Breast epithelium (tissue), 4 donors: ENCODE results near the gene ZCCHC9. TPM values are rescaled to one million over a fixed set of nuclear protein-coding genes. Genes with fewer than 3 reads are reported as not detected.

Experiments used
- DNase-seq, 2 donors: peaks; one replicate each; pipeline ENCODE4 v3.0.0-alpha.2; 2019; ENCODE audit warnings: low spot score in 2 of 2
- H3K27ac ChIP-seq, 2 donors: fragments of 200-600 bp; sonication (generic) in 1 of 2; one replicate each; pipeline ENCODE4 v1.5.1; 2016 to 2019; ENCODE audit warnings: mild to moderate bottlenecking in 1 of 2
- H3K27me3 ChIP-seq, 2 donors: fragments of 200-600 bp; sonication (generic) in 1 of 2; one replicate each; pipeline versions ENCODE4 v1.5.1 to v1.6.0; 2017 to 2019; ENCODE audit warnings: control low read depth in 1 of 2, mild to moderate bottlenecking in 1 of 2
- H3K36me3 ChIP-seq: fragments of 200-600 bp; one replicate; pipeline ENCODE4 v1.5.1; 2019
- H3K4me1 ChIP-seq, 2 donors: fragments of 200-600 bp; sonication (generic); one replicate each; pipeline ENCODE4 v1.5.1; 2016 to 2019; ENCODE audit warnings: control low read depth in 1 of 2
- H3K4me3 ChIP-seq, 3 donors: fragments of 200-600 bp; sonication (generic); 1 replicate in 2 of 3; 2 replicates in 1 of 3; pipeline ENCODE4 v1.5.1; 2016 to 2019; ENCODE audit warnings: mild to moderate bottlenecking in 3 of 3, moderate library complexity in 2 of 3
- H3K9me3 ChIP-seq, 2 donors: fragments of 200-600 bp; sonication (generic) in 1 of 2; one replicate each; pipeline ENCODE4 v1.5.1; 2016 to 2019; ENCODE audit warnings: control low read depth in 1 of 2
- POLR2A ChIP-seq: fragments of 450-650 bp; IDR thresholded peaks from one replicate; pipeline ENCODE4 v1.6.1; 2016; ENCODE audit warnings: antibody characterized with exemption, mild to moderate bottlenecking, moderate library complexity
- POLR2AphosphoS5 ChIP-seq, 3 donors: sonication (generic); formaldehyde crosslinking; IDR thresholded peaks; one replicate each; pipeline ENCODE4 v1.6.1; 2017; ENCODE audit warnings: antibody characterized with exemption in 3 of 3
- intact Hi-C: fragments of 100-400 bp; cut with DNase I; formaldehyde crosslinking; loops from one replicate; pipeline ENCODE4 v1.15.1; 2023; ENCODE audit warnings: low total_unique reads
- total RNA-seq, 3 donors: library from RNA; depleted of rRNA; stranded (reverse); fragments of >200 nt; gene quantifications; one replicate each; pipeline ENCODE4 v1.1.0, GENCODE V29; 2016
- TF ChIP-seq, protein P1 (sequence below), 3 donors: fragments of 450-650 bp; IDR thresholded peaks; one replicate each; pipeline ENCODE4 v1.5.1; 2016 to 2017; ENCODE audit warnings: antibody characterized with exemption in 3 of 3, mild to moderate bottlenecking in 3 of 3, moderate library complexity in 3 of 3

The ZCCHC9 gene
- total RNA-seq, 3 donors from 2014 or later, result 18.7 to 34.4 (median 19.2) TPM

DNA sequence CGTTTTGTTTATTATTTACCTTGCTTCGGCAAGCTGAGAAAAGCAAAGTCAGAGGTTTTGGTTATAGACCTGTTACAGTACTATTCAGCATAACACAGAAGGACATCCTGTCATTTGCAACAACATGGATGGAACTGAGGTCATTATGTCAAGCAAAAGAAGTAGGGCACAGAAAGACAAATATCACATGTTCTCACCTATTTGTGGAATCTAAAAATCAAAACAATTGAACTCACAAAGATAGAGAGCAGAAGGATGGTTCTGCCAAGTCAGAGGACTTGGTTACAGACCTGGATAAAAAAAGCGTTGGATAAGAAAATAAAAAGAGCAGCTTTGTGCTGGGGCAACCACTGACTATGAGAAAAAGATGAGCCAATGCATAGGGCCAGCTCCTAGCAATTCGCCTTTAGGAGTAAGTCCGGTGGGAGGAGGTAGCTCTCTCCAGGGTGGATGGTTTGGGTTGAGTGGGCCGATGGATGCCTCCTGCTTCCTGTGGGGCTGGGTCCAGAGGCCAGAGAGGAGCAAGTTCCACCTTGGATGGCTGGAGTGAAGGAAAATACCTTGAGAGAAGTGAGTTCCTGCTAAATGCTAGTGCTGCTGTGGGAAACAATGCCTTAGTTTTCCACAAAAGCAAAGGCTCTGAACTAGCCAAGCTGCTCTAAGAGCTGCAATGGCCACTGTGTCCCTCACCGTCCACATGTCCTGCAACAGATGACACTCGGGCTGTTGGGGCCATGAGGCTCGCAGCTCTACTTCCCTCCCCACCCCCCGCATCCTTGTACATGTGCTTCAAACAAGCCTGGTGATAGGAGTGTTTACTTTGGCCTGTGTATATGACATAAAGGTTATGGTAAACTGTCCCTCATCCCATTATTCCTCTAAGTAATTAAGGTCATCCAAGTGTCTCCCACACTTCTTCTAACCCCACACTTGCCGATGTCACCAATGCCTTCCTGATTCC is 54.2 kb downstream of the ZCCHC9 start:
- H3K27me3 ChIP-seq, result no peaks in the 10 kb centered on the region
- no peaks in the 10 kb centered on the region for H3K36me3 ChIP-seq
- H3K27ac ChIP-seq, result no peak overlapping the region
- H3K4me1 ChIP-seq, result no peaks in the 10 kb centered on the region
- no peaks in the 10 kb centered on the region for H3K9me3 ChIP-seq
- intact Hi-C loops, result loop anchor here (5.0 kb wide), 1 partner anchor 1102 kb away; no protein-coding TSS in a partner anchor
- DNase-seq, result no peak
- no peak overlapping the region for H3K4me3 ChIP-seq
- TF ChIP-seq, protein P1, sequence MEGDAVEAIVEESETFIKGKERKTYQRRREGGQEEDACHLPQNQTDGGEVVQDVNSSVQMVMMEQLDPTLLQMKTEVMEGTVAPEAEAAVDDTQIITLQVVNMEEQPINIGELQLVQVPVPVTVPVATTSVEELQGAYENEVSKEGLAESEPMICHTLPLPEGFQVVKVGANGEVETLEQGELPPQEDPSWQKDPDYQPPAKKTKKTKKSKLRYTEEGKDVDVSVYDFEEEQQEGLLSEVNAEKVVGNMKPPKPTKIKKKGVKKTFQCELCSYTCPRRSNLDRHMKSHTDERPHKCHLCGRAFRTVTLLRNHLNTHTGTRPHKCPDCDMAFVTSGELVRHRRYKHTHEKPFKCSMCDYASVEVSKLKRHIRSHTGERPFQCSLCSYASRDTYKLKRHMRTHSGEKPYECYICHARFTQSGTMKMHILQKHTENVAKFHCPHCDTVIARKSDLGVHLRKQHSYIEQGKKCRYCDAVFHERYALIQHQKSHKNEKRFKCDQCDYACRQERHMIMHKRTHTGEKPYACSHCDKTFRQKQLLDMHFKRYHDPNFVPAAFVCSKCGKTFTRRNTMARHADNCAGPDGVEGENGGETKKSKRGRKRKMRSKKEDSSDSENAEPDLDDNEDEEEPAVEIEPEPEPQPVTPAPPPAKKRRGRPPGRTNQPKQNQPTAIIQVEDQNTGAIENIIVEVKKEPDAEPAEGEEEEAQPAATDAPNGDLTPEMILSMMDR (IDR thresholded peaks at IDR 0.05), result no peak
- TF ChIP-seq POLR2AphosphoS5 (IDR thresholded peaks at IDR 0.05) (no peak), POLR2A (no peak)

DNA sequence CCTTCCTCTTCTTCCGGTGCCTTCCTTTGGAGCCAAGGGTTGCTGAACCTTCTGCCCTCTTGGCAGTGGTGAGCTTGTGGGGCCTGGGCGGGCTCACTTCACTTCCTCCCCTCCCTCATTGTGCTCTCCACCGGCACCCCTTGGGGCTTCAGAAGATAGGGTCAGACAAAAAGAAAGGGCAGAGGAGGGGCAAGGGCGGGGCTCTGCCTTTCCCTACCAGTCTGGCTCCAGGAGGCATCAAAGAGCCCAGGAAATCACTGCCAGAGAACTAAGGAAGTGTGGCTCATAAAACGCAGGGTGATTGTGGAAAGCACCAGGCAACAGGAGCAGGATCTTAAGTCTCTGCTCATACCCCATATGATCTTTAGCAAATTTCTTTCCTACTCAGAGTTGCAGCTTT is 57.7 kb downstream of the ZCCHC9 start:
- H3K27ac ChIP-seq, result no peak overlapping the region
- intact Hi-C loops, result loop anchor here (5.0 kb wide), 1 partner anchor 1098 kb away; no protein-coding TSS in a partner anchor
- TF ChIP-seq, protein P1 (IDR thresholded peaks at IDR 0.05), result no peak
- TF ChIP-seq POLR2A (no peak), POLR2AphosphoS5 (IDR thresholded peaks at IDR 0.05) (no peak)
- H3K36me3 ChIP-seq, result no peaks in the 10 kb centered on the region
- H3K9me3 ChIP-seq, result no peaks in the 10 kb centered on the region
- no peak overlapping the region for H3K4me3 ChIP-seq
- DNase-seq, result no peak
- no peaks in the 10 kb centered on the region for H3K4me1 ChIP-seq
- no peaks in the 10 kb centered on the region for H3K27me3 ChIP-seq

DNA sequence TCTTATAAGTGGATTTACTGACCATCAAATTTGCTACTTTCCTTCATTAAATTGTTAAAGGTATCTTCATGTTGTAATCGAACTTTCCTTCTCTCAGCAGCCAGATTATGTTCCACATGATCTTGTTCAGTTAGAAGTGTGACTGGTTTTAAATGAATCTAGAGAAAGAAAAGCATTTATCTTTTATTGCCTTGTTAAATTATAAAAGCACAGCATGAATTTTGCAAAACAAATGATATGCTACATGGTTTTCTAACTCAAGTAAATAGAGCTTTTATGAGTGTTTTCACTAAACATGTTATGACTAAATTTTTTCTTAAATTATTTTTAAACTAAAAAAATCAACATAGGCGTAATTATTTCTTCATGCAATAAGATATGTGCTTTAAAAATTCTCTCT is 58.5 kb downstream of the ZCCHC9 start:
- Histone ChIP-seq H3K4me1 (no peaks in the 10 kb centered on the region), H3K9me3 (no peaks in the 10 kb centered on the region), H3K4me3 (no peak overlapping the region), H3K27me3 (no peaks in the 10 kb centered on the region), H3K27ac (no peak overlapping the region), H3K36me3 (no peaks in the 10 kb centered on the region)
- DNase-seq, result no peak
- TF ChIP-seq POLR2A, result no peak
- TF ChIP-seq, protein P1 (IDR thresholded peaks at IDR 0.05), result no peak
- TF ChIP-seq POLR2AphosphoS5 (IDR thresholded peaks at IDR 0.05), result no peak
- intact Hi-C loops, result loop anchor here (5.0 kb wide), 1 partner anchor 1097 kb away; no protein-coding TSS in a partner anchor

DNA sequence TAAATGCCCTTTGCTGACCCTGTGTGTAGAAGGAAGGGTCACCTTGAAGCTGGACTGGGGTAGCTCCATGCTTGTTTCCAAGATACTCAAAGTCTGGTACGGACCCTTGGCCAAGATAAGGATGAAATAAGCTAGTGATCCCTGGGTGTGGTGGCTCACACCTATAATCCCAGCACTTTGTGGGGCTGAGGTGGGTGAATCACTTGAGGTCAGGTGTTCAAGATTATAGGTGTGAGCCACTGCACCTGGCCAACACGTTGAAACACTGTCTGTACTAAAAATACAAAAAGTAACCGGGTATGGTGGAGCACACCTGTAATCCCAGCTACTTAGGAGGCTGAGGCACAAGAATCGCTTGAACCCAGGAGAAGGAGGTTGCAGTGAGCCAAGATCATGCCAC is 59.3 kb downstream of the ZCCHC9 start:
- H3K36me3 ChIP-seq, result no peaks in the 10 kb centered on the region
- TF ChIP-seq, protein P1 (IDR thresholded peaks at IDR 0.05), result no peak
- TF ChIP-seq POLR2A (no peak), POLR2AphosphoS5 (IDR thresholded peaks at IDR 0.05) (no peak)
- DNase-seq, result no peak
- no peak overlapping the region for H3K4me3 ChIP-seq
- no peaks in the 10 kb centered on the region for H3K4me1 ChIP-seq
- no peak overlapping the region for H3K27ac ChIP-seq
- intact Hi-C loops, result no loop called here
- H3K9me3 ChIP-seq, result no peaks in the 10 kb centered on the region
- no peaks in the 10 kb centered on the region for H3K27me3 ChIP-seq

DNA sequence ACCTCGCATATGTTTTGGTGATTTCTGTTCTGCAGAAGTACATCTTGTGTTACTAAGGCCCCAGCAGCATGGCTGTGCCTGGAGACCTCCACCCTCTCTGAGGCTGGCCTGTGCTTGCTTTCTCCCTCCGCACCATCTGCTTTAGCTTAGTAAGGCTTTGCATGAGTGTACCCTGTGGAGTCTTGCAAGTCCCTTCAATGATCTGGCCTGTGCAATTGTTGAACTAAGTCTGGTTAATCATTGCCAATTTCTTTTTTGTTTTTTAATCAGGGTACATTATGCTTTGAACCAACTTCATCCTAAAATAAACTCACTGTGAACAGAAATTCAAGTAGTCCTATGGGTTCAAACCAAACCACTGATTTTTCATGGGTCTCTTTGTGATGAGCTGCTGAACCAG is 60.2 kb downstream of the ZCCHC9 start:
- TF ChIP-seq POLR2AphosphoS5 (IDR thresholded peaks at IDR 0.05) (no peak), POLR2A (no peak)
- TF ChIP-seq, protein P1 (IDR thresholded peaks at IDR 0.05), result no peak
- H3K9me3 ChIP-seq, result no peaks in the 10 kb centered on the region
- no peaks in the 10 kb centered on the region for H3K36me3 ChIP-seq
- intact Hi-C loops, result no loop called here
- H3K27ac ChIP-seq, result no peak overlapping the region
- no peak for DNase-seq
- no peaks in the 10 kb centered on the region for H3K27me3 ChIP-seq
- no peaks in the 10 kb centered on the region for H3K4me1 ChIP-seq
- no peak overlapping the region for H3K4me3 ChIP-seq
